H9 (cell line): Measurements from ENCODE around the gene CCK. TPM values are rescaled to one million over a fixed set of nuclear protein-coding genes. Genes with fewer than 3 reads are reported as not detected.

Experiments
- DNase-seq: peaks from one replicate; pipeline ENCODE4 v3.0.0-alpha.2; 2017
- H2AFZ ChIP-seq: one replicate; pipeline ENCODE4 v1.6.1; 2013; ENCODE audit warnings: mild to moderate bottlenecking, low read length, control low read depth, moderate library complexity
- H2AK5ac ChIP-seq: 2 replicates; pipeline ENCODE4 v1.6.1; 2013; ENCODE audit warnings: low read length, control low read depth, mixed read lengths; ENCODE audit not compliant: insufficient read length
- H2BK120ac ChIP-seq: one replicate; pipeline ENCODE4 v1.6.1; 2013; ENCODE audit warnings: low read depth, mild to moderate bottlenecking, low read length, control low read depth, inconsistent platforms; ENCODE audit not compliant: poor library complexity, severe bottlenecking
- H2BK12ac ChIP-seq: 2 replicates; pipeline ENCODE4 v1.6.1; 2013; ENCODE audit warnings: low read length, control low read depth, mixed read lengths, low read depth; ENCODE audit not compliant: insufficient read length
- H2BK15ac ChIP-seq: 2 replicates; pipeline ENCODE4 v1.6.1; 2013; ENCODE audit warnings: low read depth, low read length, control low read depth
- H2BK20ac ChIP-seq: one replicate; pipeline ENCODE4 v1.6.1; 2013; ENCODE audit warnings: low read depth, mild to moderate bottlenecking, low read length, control low read depth, inconsistent platforms; ENCODE audit not compliant: poor library complexity, severe bottlenecking
- H2BK5ac ChIP-seq: 2 replicates; pipeline ENCODE4 v1.6.1; 2013; ENCODE audit warnings: low read length, control low read depth, mixed read lengths; ENCODE audit not compliant: insufficient read length
- H3K14ac ChIP-seq: 2 replicates; pipeline ENCODE4 v1.6.1; 2013; ENCODE audit warnings: low read length, control low read depth; ENCODE audit not compliant: insufficient read depth
- H3K18ac ChIP-seq: 2 replicates; pipeline ENCODE4 v1.6.1; 2013; ENCODE audit warnings: low read depth, mild to moderate bottlenecking, mixed read lengths, low read length, control low read depth; ENCODE audit not compliant: insufficient read length
- H3K23ac ChIP-seq: 2 replicates; pipeline ENCODE4 v1.6.1; 2013; ENCODE audit warnings: low read length, control low read depth, mixed read lengths, low read depth; ENCODE audit not compliant: insufficient read length
- H3K23me2 ChIP-seq: 2 replicates; pipeline ENCODE4 v1.6.1; 2013; ENCODE audit warnings: low read depth, mild to moderate bottlenecking, mixed read lengths, low read length, control low read depth; ENCODE audit not compliant: insufficient read length, poor library complexity, severe bottlenecking
- H3K27ac ChIP-seq: 2 replicates; pipeline ENCODE4 v1.5.1; 2013; ENCODE audit warnings: low read length, control low read depth, mixed read lengths, low read depth; ENCODE audit not compliant: insufficient read length
- H3K27me3 ChIP-seq: 2 replicates; pipeline ENCODE4 v1.6.1; 2013; ENCODE audit warnings: low read length, control low read depth, inconsistent platforms; ENCODE audit not compliant: insufficient read depth
- H3K4ac ChIP-seq: 2 replicates; pipeline ENCODE4 v1.6.1; 2013; ENCODE audit warnings: low read depth, mild to moderate bottlenecking, control low read depth, inconsistent platforms, low read length, moderate library complexity
- H3K4me1 ChIP-seq: 2 replicates; pipeline ENCODE4 v1.6.1; 2013; ENCODE audit warnings: low read length, control low read depth, inconsistent platforms; ENCODE audit not compliant: insufficient read depth
- H3K4me2 ChIP-seq: 2 replicates; pipeline ENCODE4 v1.6.1; 2013; ENCODE audit warnings: low read length, control low read depth, mixed read lengths; ENCODE audit not compliant: insufficient read length, insufficient read depth
- H3K56ac ChIP-seq: 2 replicates; pipeline ENCODE4 v1.6.1; 2013; ENCODE audit warnings: low read depth, mild to moderate bottlenecking, mixed read lengths, low read length, control low read depth; ENCODE audit not compliant: insufficient read length
- H3K79me1 ChIP-seq: 2 replicates; pipeline ENCODE4 v1.6.1; 2013; ENCODE audit warnings: low read depth, mild to moderate bottlenecking, moderate library complexity, low read length, control low read depth, inconsistent platforms; ENCODE audit not compliant: insufficient read depth, poor library complexity, severe bottlenecking
- H3K79me2 ChIP-seq: 2 replicates; pipeline ENCODE4 v1.6.1; 2013; ENCODE audit warnings: low read length, control low read depth, inconsistent platforms; ENCODE audit not compliant: insufficient read depth
- H3K9ac ChIP-seq: 2 replicates; pipeline ENCODE4 v1.6.1; 2013; ENCODE audit warnings: low read length, control low read depth, mixed read lengths; ENCODE audit not compliant: insufficient read length; ENCODE audit errors: extremely low read depth
- H3K9me3 ChIP-seq: one replicate; pipeline ENCODE4 v1.6.1; 2013; ENCODE audit warnings: low read depth, low read length, inconsistent platforms; ENCODE audit not compliant: control insufficient read depth
- H3T11ph ChIP-seq: one replicate; pipeline ENCODE4 v1.6.1; 2013; ENCODE audit warnings: mild to moderate bottlenecking, low read length, control low read depth, inconsistent platforms
- H4K20me1 ChIP-seq: one replicate; pipeline ENCODE4 v1.6.1; 2013; ENCODE audit not compliant: control insufficient read depth, insufficient read length, insufficient read depth
- H4K5ac ChIP-seq: 2 replicates; pipeline ENCODE4 v1.6.1; 2013; ENCODE audit warnings: low read depth, mild to moderate bottlenecking, mixed read lengths, low read length, control low read depth; ENCODE audit not compliant: insufficient read length
- H4K8ac ChIP-seq: replicated peaks from 2 replicates; pipeline ENCODE4 v1.6.1; 2013; ENCODE audit warnings: low read length, control low read depth, mixed read lengths, low read depth; ENCODE audit not compliant: insufficient read length
- H4K91ac ChIP-seq: 2 replicates; pipeline ENCODE4 v1.6.1; 2013; ENCODE audit warnings: low read depth, mild to moderate bottlenecking, moderate library complexity, mixed read lengths, low read length, control low read depth; ENCODE audit not compliant: insufficient read length
- H3K27ac Mint-ChIP-seq, 3 experiments: 2 replicates in 2 of 3; 3 replicates in 1 of 3; pipeline ENCODE4 v1.8.0; 2020 to 2021; ENCODE audit warnings: mixed read lengths in 3 of 3, mild to moderate bottlenecking in 1 of 3, moderate library complexity in 1 of 3
- H3K27me3 Mint-ChIP-seq: 2 replicates; pipeline ENCODE4 v1.8.0; 2021; ENCODE audit warnings: low read depth, mild to moderate bottlenecking, moderate library complexity, mixed read lengths
- H3K36me3 Mint-ChIP-seq, 3 experiments: 2 replicates in 2 of 3; 3 replicates in 1 of 3; pipeline ENCODE4 v1.8.0; 2020 to 2021; ENCODE audit warnings: low read depth in 3 of 3, mixed read lengths in 3 of 3; ENCODE audit not compliant: insufficient read depth in 1 of 3
- H3K4me1 Mint-ChIP-seq, 2 experiments: 2 replicates each; pipeline ENCODE4 v1.8.0; 2020; ENCODE audit warnings: mixed read lengths in 2 of 2
- H3K4me3 Mint-ChIP-seq, 2 experiments: 2 replicates in 1 of 2; 3 replicates in 1 of 2; pipeline ENCODE4 v1.8.0; 2020 to 2021; ENCODE audit warnings: mild to moderate bottlenecking in 2 of 2, mixed read lengths in 2 of 2, moderate library complexity in 1 of 2
- H3K9me3 Mint-ChIP-seq, 2 experiments: 2 replicates in 1 of 2; 3 replicates in 1 of 2; pipeline ENCODE4 v1.8.0; 2020; ENCODE audit warnings: mild to moderate bottlenecking in 2 of 2, mixed read lengths in 2 of 2, moderate library complexity in 1 of 2
- CTCF ChIP-seq: fragments of 200-600 bp; sonication (generic); conservative IDR thresholded peaks from 3 replicates; pipeline ENCODE4 v1.8.0; 2021; ENCODE audit warnings: antibody characterized with exemption, mild to moderate bottlenecking
- WGBS: extraction: QIAGEN DNeasy Blood & Tissue Kit; methylation state at CpG from one replicate; pipeline ENCODE4 v1.1.7; 2013; ENCODE audit warnings: missing lambda C conversion rate, low lambda C conversion rate, mixed read lengths; ENCODE audit not compliant: insufficient read length; ENCODE audit errors: extremely low coverage; 5-methylcytosine and 5-hydroxymethylcytosine counted together
- total RNA-seq: library from RNA; stranded (reverse); gene quantifications from 2 replicates; pipeline ENCODE4 v1.2.1, GENCODE V29; 2021

The CCK gene
- total RNA-seq, 1 experiment from 2014 or later = 0.37 TPM

- no peak overlapping the region for H4K91ac ChIP-seq
- H2AFZ ChIP-seq = no peak overlapping the region
- no peaks in the 10 kb centered on the region for H3K23me2 ChIP-seq
- H3K4me1 ChIP-seq = no peaks in the 10 kb centered on the region
- H3K36me3 Mint-ChIP-seq = peaks cover 5 to 11% (median 5%) of the 10 kb centered on the region in 3 experiments
- H4K8ac ChIP-seq = no peak overlapping the region
- H3K27me3 Mint-ChIP-seq = peaks cover 10% of the 10 kb centered on the region
- H3K23ac ChIP-seq = no peak overlapping the region
- H2BK15ac ChIP-seq = no peak overlapping the region
- no peak overlapping the region for H3K4ac ChIP-seq
- H3K4me2 ChIP-seq = no peak overlapping the region
- no peak for TF ChIP-seq CTCF
- H3T11ph ChIP-seq = no peak overlapping the region
- no peak overlapping the region for H3K27ac ChIP-seq
- no peak overlapping the region for H3K27ac Mint-ChIP-seq
- H3K56ac ChIP-seq = no peak overlapping the region
- H2BK12ac ChIP-seq = no peak overlapping the region
- no peak overlapping the region for H3K18ac ChIP-seq
- no peaks in the 10 kb centered on the region for H4K20me1 ChIP-seq
- no peaks in the 10 kb centered on the region for H3K79me1 ChIP-seq
- no peaks in the 10 kb centered on the region for H3K9me3 ChIP-seq
- no peaks in the 10 kb centered on the region for H3K4me1 Mint-ChIP-seq
- H3K79me2 ChIP-seq = no peaks in the 10 kb centered on the region
- no peak overlapping the region for H4K5ac ChIP-seq
- H3K9ac ChIP-seq = no peak overlapping the region
- H2BK20ac ChIP-seq = no peak overlapping the region
- no peak for DNase-seq
- no peak overlapping the region for H2BK5ac ChIP-seq
- H3K4me3 Mint-ChIP-seq = no peak overlapping the region
- H2AK5ac ChIP-seq = no peak overlapping the region
- H3K9me3 Mint-ChIP-seq = peaks cover 16% of the 10 kb centered on the region in 2 experiments
- no CpG with 5 or more reads among the region's 1 CpG for WGBS
- no peaks in the 10 kb centered on the region for H3K27me3 ChIP-seq
- no peak overlapping the region for H3K14ac ChIP-seq
- H2BK120ac ChIP-seq = no peak overlapping the region
Measured at GRCh38 chr3:42292009-42292408, 26.0 kb upstream of the CCK start.
